ENCODE data around the gene VWA8.

VWA8 gene

DNA sequence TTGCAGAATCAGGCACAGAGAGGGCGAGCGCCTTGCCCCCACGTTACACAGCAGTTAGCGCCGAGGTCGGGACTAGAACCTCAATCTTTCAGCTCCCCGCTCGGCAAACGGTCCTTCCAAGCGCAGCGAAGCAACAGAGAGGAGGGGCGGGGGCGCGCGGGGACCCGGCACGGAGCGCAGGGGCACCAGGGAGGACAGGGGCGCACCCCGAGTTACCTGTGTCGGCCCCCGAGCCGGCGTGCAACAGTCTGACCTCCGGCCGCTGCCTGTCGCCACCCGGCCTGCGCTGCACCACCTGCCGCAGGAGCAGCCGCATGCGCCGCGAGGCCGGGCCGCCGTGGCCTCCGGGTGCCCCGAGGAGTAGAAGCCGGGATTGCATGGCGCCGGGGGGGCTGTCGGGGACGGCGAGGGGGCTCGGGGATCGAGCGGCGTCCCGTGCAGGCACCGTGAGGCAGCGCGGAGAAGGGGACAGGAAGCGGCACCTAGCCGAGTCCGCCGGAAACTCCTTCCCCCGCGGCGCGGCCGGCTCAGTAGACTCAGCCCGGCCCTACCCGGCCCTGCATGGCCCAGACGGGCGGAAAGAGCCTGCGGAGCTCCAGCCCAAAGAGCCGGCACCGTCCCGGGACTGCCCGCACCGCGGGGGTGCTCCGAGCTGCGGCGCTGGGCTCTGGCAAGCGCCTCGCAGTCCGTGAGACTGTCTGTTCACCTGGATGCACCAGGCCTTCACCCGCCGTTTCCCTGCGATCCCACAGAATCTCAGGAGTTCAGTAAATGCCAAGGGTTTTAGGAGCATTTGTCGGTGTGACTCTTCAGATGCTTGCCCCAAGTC, at the start of gene VWA8:
Gene VWA8, minus strand, starts transcription at position 473 of the 829 bp plus-strand sequence. Its CDS starts 94 bp downstream, at position 379.
- DNase-seq, result peak; percentile 86

DNA sequence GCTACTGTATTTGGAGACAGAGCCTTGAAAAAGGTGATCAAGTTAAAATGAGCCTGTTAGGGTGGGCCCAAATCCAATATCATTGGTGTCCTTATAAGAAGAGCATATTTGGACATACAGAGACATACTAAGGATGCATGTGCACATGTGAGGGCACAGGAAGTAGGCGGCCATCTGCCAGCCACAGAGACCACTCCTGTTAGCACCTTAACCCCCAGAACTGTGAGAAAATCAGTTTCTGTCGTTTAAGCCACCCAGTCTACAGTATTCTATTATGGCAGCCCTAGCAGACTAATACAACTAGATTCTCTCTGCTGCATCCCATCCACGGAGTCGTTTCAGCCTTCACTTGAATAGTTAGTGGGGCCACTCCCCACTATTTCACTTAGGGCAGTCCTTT, 48.1 kb upstream of the VWA8 start:
- DNase-seq, result no peak

DNA sequence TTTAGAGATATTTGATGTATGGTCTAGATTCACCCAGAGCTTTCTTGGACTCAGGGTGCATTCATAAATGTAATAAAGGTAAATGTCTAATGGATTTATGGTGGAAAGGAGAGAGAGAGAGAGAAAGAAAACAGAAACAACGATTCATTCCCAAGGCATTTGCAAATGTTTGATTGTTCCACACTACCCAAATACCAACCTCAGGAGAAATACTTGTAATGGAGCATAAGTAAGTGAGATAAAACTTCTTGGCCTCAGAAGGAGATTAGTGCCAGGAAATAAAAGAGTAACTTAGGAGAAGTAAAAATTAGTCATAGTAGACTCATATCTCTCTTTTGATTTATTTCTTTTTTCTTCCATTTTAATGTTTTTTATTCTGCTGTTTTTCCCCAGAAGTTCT, 46.9 kb upstream of the VWA8 start:
- DNase-seq, result no peak

DNA sequence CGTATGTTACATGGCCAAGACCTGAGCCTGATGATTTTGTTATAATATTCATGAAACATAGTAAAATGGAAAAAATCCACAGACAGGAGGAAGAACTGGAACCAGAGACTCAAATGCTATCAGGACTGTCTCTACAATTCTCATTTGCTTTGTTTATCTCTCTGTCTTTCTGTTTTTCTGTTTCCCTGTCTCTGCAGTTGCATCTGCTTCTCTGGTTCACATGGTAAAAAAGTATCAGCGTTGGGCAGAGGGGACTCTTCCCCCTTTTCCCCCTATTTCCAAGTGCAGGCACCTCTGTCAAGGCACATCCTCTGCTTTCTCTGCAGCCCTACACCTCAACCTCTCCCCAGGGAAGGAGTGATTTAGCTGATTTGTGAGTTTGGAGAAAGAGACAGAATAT, 41.2 kb upstream of the VWA8 start:
- DNase-seq, result no peak

DNA sequence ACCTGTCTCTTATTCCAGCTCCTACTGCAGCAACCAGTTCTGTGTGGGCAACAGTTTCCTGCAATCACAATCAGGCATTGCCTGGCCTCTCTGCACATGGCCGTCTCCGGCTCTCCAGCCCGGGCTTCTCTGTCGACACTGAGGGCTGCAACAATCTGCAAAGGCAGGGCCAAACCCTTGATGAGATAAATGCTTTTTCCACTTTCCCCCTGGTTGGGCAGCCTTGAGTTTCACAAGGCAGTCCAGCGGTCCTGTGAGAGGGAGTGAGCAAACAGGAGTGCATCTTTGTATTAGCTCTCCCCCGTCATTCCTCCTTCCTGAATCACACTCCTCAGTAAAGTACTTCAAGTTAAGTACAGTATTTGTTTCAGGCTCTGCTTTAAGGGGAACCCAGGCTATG, 40.7 kb upstream of the VWA8 start:
- DNase-seq, result no peak

DNA sequence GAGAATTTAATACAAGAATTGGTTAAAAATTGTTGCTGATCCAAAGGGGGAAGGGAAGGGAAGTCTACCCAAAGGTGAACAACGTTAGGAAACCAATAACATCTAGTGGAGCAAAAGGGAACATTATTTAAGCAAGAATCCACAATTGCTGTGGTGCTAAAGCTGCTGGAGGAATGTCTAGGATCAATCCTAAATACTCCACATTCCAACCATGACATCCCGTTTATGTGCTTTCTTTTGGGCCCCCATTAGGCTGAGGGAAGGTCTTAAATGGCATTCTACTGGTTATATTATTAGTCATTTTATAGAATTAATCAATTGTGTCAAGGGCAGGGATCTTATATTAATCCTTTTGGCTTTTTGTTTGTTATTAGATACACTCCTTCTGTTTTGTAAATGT, 39.9 kb upstream of the VWA8 start:
- DNase-seq, result no peak

DNA sequence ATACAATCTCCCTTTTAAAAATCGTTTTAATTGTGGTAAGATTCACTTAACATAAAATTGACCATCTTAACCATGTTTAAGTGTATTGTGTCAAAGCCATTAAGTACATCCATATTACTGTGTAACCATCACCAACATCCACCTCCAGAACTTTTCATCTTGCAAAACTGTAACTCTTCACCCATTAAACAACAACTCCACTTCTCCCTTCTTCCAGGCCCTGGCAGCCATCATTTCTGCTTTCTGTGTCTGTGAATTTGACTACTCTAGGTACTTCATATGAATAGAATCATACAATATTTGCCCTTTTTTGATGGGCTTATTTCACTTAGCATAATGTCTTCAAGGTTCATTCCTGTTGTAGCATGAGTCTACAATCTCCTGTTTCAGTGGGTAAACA, 36.5 kb upstream of the VWA8 start:
- no peak for DNase-seq

DNA sequence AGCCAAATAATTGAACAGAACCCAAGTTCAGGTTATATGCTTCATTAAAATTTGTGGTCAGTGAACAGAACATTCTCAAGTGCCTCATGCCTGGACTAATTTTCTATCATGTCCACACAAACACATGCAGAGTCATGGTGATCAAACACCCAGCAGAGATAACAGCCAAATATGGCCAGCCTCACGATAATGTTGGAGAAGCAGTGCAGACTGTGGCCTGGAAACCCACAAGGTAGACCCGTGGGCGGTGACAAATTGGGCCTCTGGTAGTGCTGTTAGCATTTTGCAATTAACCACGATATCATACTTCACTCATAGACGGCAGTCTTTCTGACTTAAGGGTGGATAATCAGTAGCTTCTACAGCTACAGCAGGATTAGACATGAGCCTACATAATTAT, 35.0 kb upstream of the VWA8 start:
- DNase-seq, result peak; percentile 29

DNA sequence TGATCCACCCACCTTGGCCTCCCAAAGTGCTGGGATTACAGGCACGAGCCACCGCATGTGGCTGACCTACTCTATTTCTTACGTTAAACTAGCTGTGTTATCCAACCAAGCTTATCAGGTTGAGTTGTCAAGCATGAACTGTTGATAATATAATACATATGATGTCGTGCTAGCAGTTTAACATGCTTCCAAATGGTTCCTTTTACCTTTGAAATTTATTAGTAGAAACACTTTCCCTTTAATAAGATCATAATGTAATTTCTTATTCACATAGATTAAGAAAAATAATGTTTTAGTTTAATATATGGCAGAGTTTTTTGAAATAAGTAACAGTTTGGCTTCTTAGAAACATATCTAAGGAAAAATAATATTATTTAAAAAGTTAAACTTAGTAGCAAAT, 34.4 kb upstream of the VWA8 start:
- DNase-seq, result no peak

DNA sequence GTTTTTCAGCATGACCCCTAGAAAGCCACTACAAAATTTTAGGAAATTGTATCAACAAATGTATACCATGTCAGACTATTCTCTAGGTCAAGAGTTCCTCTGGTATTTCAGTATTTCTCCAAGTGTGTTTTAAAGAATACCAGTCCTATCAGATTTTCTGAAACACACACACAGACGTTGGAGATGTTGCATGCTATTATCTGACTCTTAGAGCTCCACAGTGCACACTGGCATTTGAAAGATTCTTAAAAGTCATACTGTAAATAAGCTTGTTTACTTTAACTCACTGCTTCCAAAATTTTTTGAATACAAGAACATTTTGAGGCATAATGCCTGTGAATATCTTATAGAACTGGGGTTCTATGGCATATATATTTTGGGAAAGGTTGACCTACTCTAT, 33.8 kb upstream of the VWA8 start:
- no peak for DNase-seq

DNA sequence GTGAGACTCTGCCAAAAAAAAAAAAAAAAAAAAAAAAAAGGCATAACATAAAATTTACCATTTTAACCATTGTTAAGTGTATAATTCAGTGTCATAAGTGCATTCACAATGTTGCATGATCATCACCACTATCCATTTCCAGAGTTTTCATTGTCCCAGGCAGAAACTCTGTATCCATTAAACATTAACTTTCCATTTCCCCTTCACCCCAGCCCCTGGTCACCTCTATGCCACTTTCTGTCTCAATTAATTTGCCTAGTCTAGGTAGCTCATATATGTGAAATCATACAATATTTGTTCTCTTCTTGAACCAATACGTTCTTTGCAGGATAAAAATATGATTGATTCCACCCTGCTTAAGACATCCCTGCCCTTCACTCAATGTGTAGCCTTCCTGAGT, 31.0 kb upstream of the VWA8 start:
- DNase-seq, result no peak

DNA sequence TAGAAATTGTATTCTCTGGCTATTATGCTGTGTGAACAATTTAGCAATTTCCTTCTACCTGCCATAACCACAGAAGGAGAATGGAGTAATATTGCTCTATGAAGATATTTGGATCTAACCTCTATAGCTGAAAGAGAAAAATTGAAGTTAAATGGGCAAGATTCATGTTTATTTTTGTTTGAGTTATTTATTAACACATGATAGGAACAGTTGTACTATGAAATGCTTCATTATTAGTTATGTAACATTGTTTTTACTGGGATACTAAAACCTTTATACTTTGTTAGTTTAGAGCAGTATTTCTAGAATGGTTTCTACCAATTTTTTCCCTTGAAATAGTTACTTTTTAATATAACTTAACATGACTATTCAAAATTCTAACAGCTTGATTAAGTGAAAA, 27.3 kb upstream of the VWA8 start:
- no peak for DNase-seq

DNA sequence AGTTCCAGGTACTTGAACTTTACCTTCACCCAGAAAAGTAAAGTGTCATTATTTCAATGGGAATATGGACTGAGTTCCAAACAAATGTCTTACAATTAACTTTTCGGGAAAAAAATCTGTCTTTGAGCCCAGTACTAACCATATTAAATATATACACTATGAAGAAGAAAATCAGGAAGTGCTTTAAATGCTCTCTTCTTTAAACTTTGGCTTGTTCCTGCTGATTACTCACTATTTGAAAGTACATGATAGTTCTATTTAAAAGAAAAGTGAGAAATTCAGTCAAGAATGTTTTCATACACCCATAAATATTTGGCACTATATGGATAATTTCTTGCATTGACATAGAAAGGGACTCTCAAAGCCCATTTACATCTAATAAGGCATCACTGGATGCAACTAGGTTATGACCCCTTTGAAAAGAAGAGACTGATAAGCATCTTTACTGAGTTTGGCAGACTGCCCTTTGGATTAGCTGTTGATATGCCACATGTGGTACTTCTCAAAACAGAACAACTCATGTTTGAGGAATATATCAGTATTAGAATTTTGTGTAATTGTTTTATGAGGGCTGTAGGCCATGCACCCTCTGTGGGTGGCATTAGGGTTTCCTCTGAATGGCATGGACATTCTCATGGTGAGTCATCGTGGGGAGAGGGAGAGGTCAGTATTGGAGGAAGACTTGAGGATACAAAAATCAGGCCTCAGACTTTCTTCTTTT, 25.0 kb upstream of the VWA8 start:
- DNase-seq, result no peak

DNA sequence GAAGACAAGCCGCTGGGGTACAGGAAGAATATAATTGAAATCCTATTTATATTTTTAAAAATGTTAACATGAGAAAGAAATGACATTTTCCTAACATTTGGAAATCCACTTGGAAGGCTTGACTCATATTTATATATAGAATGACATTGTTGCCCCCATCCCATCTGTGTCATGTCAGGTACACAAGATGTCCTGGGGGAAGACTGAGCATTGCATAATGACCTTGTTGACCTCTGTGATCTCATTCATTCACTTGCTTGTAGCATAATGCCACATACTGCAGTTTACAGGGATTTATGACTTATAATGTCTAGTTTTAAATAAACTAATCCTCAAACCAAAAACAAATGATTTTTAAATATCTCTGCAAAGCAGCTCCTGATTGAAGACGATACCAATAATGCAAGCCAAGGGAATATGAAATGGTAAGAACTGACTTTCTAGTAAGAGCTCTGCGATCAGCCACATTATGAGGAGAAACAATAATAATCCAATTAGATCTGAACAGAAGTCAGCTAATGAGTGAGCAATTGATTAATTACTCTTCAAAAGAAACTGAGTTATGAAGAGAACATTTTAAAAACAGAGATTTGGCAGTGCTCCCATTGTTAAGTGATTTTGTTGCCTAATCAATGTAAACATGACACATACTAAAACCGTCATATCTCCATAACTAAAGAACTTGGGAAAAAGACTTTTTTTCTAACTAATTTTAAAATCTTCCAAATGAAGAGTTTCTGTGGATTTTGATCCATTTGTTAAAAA, 21.2 kb upstream of the VWA8 start:
- DNase-seq, result no peak

DNA sequence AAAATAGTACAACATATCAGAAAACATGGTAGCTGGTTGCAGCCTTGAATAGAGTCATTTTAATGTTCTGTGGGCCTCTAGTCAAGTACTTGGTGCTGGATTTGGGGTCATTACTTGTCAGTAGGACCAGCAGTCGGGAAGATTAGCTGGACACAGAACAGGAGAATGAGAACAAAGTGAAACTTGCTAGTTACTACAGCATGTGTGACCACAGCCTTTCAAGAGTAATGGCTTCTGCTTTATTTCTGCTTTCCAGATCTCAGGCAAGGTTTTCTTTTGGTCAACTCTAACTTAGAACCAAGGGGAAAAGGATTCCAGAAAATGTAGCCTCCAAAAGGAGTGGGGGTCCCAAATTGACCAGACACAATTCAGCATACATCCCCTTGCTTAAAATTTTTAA, 17.1 kb upstream of the VWA8 start:
- no peak for DNase-seq

DNA sequence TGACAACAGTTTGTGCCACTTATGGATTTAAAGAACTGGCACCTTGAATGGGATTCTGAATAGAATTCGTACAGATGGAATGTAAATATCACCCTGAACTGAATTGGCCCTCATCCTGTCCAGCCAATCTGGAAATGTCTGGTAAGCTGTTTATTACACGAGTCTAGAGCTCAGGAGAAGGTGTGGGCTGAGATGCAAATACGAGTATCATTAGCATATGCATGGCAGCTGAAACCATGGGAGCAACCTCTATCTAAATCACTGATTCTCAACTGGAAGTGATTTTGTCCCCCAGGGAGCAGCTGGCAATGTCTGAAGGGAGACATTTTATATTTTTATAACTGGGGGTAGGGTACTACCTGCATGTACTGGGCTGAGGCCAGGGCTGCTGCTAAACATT, 15.6 kb upstream of the VWA8 start:
- no peak for DNase-seq

DNA sequence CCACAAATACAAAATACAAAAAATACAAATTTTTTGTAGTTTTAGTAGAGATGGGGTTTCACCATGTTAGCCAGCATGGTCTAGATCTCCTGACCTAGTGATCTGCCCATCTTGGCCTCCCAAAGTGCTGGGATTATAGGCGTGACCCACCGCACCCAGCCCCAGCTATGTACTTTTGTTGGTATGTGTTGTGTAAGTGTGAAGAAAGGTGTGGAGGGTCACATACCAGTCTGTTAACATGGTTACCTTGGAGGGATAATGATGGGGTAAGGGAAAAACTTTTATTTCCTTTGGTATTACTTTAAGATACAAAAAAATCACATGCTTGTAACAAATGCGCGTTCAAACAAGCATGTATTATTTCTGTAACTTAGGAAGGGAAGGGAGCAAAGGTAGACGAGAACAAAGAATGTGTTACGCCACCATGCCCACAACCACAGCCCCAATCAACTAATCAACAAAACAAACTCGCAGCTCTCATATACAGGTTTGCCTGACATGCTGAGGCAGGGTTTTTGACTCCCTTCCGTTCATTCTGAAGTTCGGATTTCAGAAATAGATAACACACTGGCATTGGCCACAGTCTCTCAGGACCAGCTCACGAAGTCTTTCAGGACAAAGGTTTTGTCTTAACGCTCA, 13.5 kb upstream of the VWA8 start:
- no peak for DNase-seq

DNA sequence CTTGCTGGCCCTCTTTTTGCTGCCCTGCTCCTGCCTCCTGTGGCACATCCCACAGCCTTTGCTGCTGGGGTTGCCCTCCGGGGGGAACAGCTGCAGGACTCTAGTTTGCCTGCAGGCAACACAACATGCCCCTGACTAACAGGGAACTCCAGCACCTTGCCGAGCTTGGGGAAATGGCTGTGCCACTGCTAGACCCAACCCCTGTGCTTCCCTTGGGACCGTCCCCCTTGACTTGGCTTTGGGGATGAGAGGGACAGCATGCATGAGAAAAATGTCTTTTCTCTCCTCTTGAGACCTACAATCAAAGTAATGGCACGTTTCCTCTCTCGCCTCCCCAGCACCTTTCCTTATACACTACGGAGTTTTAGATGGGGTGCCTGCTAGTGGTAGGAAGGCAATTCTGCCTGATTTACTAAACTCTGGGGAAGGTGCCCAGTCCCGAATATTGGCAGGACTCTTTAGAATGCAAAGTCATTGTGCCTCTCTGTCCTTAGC, 12.4 kb upstream of the VWA8 start:
- no peak for DNase-seq

DNA sequence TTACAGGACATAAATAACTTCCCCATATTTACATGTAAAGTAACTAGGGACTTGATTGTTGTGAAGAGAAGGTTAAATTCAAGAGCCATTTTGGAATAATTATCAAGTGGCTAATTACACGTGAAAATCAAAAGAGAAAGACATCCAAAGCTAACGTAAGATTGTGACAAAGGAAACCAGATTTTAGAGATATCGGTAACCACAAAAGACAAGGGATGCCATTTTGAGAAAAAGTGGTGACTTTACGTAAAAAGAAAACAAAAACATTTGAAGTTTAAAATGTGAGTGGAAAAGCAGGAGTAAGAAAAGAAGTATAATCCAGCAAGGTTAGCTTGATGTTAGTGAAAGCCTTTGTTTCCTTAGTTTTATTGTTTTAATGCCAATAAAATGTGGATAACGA, 10.9 kb upstream of the VWA8 start:
- DNase-seq, result no peak

DNA sequence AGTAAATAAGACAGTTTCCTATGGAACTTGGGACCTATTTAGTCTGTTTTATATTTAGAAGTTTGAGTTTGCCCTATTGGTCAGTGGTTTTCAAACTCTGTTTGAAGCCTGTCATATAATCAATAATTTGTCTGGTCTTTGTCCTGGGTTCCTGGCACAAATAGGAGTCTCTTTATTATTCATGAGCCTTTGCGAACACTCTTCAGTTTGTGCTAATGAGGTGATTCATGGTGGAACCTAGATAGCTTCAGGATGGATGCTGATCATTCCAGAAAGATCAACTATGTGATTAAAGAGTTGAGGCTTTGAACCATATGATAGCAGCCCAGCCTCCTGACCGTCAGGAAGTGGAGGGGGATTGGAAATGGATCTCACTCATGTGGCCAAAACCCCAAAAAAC, 10.0 kb upstream of the VWA8 start:
- no peak for DNase-seq

DNA sequence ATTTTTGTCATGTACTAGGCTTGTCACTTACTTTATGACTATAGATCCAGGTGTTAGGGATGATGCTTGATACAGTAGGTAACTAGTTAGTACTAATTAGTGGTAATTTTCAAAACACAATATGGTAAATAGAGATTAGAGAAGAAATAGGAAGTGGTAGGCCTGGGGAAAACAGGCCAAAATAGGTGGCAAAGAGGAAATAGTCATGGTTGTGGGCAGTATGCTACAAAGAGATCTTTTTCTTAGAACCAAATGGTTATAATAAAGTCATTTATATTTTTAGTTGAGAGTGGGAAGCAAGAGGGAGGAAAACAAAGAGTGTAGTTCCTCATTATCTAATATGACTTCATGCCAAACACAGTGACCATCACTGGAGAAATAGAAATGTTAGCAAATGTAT, 9.1 kb upstream of the VWA8 start:
- DNase-seq, result no peak

DNA sequence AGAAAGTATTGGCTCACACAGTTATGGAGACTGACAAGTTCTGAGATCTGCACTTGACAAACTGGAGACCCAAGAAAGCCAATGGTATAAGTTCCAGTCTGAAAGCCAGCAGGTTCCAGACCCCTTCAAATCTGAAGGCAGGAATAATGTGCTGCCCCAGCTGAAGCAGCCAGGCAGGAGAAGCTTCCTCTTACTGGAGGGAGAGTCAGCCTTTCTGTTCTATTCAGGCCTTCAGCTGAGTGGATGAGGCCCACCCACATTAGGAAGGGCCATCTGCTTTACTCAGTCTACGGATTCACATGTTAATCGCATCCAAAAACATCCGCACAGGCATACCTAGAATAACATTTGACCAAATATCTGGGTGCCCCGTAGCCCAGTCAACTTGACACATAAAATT, 8.2 kb upstream of the VWA8 start:
- DNase-seq, result no peak

DNA sequence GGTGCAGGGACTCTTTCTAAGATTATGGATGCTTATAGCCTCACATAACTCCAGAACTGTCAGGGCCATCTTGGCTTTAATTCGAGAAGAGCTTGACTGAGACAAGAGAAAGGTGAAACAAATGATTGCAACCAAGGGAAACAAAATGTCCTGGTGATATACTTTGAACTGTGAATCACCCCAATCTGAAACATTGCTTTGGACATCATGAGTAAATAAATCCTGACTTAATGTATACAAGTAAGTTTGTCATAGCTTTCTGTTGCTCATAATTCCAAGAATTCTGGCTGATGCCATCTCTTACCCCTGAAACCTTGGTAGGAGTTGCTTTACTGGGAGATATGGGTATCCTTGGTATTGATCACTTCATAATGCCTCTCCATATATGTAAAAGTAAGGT, 5.8 kb upstream of the VWA8 start:
- no peak for DNase-seq
